Measurements from ENCODE around the gene MYLK3.

Gene MYLK3

DNA sequence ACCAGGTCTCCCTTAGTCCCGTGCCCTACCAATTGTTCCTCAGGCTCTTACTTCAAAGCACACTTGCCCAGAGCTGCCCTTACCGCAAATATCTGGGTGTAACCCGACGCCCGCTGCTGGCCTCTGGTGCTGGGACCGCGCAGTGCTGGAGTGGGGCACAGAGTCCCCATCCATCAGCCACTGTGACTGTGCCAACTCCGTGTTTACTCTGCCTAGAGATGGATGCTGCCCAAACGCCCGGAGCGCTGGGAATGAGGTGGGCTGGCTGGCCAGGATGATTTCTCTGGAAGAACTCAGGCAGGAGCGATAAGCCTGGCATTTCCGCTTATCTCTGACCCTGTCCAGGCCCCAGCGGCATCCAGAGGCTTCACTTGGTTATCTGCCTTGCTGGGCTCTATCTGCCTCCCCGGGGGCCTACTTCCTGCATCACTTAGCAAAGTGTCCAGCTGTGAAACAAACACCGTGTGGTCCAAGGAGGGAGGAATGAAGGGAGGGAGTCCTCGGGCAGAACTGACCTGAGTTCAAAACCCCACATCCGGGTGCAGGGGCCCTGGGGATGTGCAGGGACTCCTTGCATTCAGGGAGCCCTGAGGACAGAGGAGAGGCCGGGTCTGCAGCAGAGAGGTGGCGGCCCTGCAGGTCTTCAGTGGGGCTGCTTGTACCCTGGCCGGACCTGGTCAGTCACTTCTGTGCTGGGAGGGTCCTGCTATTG is 9.4 kb upstream of the MYLK3 start:
- no peak for DNase-seq

DNA sequence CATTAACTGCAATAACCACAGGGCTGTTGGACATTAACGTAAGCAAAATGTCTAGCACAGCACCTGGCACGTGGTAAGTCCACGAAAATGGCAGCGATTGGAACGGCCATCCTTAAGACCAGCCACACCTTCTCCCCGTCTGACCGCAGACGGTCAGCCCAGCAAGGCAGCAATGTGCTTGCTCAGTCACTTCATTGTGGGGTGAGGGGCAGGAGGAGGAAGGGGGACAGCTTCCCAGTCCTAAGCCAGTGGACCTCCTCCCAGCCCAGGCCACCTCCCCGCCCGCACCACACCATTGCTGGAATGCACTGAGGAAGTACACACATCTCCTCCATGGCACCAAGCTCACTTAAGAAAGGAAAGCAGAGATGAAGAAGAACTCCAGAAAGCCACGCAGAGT is 8.6 kb upstream of the MYLK3 start:
- no peak for DNase-seq

DNA sequence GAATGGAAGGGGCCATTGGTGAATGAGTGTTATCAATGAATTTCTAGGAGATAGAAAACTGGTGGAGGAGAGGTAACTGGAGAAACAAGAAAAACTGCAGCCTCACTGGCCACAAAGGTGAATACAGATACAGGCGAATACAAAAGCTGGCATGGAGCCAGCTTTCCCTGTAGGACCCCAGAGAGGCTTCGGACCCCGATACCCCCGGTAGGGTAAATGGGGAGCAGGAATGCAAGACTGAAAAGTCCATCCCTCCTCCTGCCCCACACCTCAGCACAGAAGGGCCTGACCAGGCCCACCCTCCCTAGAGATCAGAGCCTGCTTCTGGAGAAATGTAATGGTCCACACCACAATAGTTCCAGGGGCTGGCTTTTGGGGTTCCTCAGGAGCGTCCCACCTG is 4.9 kb upstream of the MYLK3 start:
- DNase-seq: no peak

DNA sequence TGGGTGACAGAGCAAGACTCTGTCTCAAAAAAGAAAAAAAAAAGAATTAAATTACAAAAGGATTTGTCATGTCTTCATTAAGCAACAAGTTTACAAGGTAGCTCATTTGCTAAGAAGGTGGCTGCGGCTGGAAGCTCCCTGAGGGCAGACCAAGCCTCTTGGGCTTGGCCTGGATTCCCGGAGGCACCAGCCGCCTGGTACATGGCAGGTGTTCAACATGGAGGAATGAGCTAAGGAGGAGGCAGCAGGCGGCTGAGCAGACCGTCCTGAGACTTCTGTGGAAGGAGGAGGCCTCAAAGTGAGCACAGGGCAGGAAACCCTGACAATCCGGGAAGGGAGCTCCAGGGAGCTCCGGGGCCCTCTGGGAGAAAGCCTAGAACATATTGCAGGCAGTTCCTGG is 3.2 kb upstream of the MYLK3 start:
- no peak for DNase-seq

DNA sequence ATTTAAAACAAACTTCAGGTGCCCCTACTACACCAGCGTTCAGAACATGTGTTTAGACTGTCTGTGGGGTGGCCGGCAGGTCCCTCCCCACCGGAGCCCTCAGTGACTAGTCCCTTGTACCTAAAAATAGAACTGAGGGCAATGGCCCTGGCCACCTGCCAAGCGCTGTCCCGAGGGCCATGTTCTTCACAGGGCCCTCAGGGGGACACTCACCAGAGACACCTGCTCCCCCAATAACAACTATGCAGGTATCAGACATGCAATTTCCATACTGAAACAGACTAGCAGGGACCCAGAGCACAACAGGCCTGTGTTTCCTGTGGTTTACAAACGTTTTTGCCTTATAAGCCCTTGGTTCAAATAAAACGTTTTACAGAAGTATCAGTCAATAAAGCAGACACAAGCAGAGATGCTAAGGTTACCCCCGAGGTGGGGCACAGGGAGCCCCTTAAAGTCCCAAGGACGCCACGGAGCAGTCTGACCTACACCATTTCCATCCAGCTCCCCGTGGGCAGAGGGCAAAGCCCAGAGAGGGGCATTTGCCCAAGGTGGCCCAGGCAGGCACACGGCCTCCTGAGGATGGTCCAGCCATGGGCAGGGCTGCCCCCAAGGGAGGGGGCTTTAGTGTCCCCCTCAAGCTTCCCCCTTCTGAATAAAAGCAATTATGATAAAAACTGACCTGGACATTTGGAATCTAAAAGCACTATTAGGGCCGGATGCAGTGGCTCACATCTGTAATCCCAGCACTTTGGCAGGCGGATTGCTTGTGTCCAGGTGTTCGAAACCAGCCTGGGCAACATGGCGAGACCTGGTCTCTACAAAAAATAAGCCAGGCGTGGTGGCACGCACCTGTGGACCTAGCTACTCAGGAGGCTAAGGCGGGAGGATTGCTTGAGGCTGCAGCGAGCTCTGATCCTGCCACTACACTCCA is 896 bp upstream of the MYLK3 start:
- no peak for DNase-seq

DNA sequence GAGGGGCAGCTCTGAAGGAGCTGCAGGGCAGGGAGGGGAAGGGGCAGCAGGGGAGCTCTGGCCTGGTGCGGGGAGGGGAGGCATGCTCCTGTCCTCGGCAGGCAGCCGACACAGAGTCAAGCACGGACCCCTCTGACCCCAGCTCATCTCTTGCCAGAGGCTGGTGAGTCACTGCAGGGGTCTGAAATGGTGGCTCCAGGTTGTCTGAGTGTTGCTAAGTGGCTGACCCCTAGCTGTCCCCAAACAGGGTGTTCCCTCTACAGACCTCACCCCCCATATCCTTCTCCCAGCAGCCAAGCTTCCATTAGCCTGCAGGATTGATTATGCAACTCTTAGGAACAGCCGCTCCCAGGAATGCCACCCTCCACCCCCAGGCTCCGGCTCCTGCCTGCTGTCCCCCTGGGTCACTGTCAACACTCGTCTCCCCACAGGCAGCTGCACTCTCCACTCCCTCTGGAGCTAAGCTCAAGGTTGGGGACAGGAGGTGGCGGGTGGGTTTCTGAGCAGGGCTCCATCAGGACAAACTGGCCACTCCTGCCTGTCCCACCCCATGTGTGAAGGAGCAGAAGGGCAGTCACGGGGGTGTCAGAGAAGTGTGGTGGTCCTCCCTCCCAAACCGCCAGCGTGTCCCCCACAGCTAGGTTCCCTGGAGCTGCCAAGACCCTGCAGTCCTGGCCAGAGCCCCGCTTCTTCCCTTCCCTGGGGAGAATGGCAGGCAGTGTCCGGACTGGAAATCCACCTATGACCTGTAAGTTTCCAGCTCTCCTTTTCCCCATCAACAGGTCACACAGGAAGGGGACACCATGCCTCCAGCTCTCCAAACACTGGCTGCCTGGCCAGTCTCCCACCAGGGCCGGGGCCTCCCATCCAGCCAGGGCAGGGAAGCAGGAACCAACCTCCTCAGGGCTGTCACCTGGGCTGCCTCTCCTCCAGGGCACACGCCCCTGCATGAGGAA is 1.0 kb downstream of the MYLK3 start:
- no peak for DNase-seq

DNA sequence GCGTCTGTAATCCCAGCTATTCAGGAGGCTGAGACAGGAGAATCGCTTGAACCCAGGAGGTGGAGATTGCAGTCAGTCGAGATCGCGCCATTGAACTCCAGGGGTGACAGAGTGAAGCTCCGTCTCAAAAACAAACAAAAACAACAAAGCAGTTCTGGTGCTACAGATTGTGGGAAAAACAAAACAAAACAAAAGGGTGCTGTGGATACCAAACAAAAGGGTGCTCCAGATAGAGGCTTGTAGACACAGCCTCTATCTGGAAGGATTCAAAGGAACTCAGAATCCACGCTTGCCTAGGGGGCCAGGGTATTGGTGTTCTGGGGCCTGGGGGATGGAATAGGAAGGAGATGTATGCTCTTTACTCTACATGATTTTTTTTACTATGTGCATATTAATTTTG is 2.5 kb downstream of the MYLK3 start:
- DNase-seq: no peak

DNA sequence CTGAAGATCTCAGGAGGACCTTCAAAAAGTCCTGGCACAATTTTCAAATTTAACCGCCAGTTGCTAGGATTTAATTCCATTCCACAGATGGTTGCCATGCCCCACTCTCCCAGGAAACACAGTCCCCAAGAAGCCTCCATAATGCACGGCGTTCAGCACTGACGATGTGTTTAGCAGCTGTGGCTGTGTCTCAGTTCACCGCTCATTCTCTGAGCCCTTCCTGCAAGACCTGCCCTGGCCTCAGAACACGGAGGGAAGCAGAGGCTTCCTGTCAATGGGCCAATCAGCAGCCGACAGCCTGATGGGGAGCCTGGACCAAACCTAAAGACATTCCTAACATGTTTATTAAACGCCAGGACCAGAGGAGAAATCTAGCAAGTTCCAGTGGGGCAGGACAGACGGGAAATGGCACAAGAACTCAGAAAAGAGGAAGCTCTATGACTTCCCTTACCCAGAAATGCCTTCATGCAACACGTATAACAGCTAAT is 4.9 kb downstream of the MYLK3 start:
- peak; percentile 56 for DNase-seq

DNA sequence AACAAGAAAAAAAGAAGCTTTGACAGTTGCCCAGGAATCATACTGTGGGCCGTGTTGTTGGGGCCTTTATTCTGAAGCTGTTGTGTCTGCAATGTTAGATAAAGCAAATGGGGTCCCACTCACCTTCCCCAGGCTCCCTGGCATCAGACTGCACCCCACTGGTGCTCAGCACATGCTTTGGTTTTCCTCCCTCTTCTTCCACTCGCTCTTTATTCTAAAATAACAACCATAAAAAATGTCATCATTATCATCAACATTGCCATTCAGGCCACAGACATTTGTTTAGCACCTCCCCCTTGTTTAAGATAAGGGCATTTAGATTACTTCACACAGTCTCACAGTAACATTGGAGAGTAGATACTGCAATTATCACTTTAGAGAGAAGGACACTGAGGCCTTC is 8.2 kb downstream of the MYLK3 start:
- DNase-seq: no peak

DNA sequence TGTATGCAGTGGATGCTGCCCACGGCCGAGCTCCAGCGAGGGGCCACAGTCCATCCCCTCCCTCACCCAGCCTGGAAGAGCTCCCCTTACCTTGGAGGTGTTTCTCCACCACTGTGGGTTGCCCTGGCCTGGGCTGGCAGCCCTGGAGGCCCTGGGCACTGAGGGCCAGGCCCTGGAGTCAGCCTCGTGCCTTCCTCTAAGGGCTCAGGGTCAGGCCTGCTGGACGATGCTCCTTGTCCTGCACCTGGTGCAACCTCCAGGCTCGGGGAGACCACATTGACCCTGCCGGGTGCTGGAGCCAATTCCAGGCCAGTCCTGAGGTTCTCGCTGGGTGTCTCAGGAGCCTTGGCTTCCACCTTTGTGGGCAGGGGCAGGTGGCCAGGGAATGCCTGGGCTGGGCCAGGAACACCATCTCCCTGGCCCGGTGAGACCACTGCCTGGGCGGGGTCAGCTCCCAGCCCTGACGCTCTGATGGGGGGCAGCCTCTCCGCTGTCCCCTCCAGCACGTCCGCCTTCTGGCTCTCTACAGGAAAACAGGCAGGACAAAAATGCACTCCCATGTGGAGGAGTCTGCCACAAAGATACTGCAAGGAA is 10.4 kb downstream of the MYLK3 start:
- DNase-seq: no peak

DNA sequence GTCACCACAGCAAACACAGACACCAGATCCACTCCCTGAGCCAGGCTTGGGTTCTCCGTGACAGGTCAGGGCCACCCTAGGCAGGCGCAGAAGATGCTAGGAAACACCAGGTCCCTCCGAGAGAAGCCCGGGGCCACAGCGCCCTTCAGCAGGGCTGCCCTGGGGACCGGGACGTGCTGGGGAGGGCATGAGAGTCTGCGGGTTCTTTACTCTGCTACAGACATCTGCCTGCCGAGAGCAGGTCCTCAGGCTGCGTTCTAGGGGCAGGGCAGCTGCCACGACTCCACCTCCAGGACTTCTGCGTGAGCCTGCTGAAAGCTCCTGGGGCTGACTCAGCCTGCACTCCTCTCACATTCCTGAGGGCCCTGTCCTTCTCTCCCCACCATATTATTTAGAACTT is 11.4 kb downstream of the MYLK3 start:
- no peak for DNase-seq

DNA sequence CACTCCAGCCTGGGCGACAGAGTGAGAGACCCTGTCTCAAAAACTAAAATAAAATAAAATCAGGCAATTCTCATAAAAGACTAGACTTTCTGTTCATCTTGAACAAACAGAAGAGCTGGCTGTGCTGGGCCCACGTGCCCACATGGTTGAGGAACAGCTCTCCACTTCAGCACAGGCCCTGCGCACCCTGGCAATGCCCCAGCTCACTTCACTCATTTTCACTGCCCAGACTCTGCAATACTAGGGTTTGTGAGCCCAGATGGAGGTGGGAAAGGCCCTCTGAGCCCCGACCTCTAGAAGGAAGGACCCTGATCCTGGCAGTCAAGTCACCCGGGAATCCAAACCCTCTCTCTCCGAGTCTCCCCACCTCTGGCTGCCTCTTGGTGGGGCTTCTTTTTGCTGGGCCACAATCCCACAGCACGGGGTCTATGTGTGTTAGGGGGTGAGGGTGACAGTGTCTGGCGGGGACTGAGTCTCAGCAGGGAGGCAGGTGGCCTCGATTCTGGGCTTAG is 14.8 kb downstream of the MYLK3 start:
- DNase-seq: no peak

DNA sequence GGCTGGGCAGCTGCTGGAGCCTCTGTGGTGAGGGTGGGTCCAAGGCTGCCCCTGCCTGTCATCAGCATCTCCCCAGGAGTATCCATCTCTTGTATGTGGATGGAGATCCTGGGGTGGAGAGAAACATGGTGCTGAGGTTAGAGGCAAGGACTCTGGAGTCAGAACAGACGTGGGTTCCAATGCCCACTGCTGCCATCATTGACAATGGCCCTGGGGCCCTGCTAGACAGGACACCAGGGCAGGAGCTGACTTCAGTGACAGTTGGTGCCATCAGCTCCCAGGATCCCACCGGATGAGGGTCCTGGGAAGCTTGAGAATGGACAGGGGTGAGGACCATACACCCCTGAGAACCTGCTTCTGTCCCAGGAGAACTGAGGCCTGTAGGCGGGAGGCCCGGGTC is 15.6 kb downstream of the MYLK3 start:
- DNase-seq: no peak

DNA sequence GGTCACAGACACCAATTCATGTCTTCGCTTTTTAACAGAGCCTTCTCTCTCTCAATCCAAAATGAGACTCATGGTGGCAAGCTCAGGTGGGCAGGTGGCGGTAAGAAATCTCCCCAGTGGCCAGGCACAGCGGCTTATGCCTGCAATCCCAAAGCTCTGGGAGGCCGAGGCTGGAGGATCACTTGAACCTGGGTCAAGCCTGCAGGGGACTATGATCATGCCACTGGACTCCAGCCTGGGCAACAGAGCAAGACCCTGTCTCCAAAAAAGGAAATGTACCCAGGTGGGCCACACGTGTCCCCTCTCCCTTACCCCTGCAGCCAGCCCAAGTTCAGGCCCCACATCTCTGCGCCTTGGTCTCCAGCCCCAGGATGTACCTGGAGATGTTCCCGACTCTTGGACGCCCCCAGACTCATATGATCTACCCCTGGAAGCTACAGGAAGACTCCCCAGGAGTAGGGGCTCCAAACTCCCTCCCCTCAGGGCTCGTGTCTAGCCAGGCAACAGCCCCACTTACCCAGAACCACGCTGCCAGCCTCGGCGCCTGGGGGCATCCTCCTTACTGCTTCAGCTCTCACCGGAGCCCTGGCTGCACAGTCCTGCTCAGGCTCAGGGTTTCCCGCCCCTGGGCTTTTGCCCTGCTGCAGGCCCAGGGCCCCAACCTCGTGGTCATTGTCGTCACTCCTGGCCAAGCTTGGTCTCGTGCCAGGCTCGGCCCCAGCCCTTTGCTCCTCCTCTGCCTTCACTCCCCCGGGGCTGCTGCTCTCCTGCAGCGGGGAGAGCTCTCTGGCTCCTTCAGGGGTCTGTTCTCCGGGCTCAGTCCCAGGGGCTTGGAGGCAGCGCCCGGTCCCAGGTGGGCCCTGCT is 16.2 kb downstream of the MYLK3 start:
- DNase-seq: no peak

DNA sequence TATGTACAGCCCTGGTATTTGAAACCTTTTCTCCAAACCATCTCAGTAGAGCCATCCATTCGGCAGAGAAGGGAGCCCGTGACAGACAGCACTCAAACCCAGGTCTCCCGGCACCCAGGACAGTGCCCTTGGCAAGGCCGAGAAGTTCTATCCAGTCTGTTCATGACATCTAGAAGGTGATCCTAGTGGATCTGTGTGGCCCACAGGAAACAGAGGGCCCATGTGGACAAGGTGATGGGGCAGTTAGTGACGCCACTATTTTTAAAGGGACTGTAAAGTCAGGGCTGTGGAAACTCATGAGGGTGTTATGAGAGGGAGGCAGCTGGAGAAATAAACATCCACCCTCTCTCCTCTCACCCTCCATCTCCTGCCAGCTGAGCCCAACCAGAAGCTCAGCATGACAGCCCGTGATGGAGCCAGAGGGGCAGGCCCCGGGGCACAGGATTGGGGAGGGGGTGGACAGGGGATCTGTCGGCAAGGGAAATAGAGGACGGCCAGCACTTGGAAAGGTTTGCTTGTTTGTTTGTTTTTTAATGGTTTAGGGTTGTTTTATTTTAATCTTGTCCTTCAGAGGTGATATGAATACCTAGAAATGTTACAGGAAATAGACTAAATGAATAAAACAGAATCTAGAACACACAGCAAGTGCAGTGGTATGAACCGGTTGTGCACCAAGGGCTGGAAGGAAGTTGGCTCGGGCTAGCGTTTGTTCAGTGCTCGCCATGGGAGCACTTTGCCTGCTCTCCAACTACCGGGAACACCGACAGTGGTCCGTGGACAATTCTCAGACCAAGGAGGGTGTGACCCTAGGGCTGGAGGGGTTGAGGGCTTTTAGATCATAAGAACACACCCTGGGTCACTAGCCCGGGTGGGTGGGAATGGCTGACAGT is 17.1 kb downstream of the MYLK3 start:
- DNase-seq: no peak

DNA sequence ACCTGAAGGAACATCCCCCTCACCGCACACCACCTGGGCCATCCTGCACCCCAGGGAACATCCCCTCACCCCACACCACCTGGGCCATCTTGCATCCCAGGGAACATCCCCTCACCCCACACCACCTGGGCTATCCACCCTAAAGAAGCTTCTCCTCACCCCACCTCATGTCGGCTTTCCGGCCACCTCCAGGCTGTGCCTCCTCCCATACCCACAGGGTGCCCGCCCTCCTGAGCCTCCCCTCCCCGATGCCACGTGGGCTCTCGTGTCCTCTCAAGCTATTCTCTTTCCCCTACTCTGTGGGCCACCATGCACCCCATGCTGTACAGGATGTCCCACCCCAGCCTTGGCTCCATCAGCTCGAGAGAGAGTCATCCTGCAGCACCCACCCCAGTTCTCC is 18.0 kb downstream of the MYLK3 start:
- no peak for DNase-seq

DNA sequence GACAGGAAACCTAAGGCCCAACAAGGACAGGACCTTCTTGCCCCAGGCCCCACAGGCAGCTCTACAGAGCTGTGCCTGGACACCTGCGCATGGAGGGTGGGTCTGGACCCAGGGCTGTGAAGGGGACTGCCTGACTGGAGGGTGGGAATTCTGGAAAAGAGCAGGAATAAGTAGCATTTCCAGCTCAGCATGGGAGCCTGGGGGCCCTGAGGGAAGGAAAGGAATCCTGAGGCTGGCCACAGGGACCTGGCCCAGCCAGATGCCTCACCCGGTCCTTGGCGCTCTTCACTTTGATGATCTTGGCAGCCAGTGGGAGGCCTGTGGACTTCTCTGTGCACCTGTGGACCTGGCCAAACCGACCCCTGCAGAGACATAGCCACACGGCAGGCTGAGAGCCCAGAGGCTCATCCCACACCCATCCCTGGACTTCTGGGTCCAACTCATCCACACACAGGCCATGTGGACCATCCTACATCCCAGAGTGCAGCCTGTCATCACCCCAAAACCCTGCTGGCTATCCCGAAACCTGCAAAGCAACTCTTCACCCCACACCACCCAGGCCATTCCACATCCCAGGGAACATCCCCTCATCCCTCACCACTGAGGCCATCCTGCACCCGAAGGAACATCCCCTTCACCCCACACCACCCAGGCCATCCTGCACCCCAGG is 18.7 kb downstream of the MYLK3 start:
- no peak for DNase-seq

DNA sequence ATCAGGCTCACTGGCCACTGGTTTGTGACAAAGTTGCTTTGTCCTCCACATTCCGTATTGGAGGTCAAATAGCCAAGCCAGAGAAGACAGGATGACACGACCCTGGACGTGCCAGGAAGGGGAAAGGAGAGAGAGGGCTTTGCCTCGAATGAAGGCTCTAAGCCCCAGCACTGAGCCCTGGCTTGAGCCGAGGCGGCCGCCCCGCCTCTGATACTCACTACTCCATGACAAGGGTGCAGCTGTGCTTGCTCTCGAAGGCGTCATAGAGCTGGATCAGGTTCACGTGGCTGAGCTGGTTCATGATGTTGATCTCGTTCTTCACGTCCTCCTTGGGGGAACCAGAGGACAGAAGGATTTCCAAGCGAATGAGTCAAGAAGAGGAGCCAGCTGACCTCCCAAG is 19.3 kb downstream of the MYLK3 start:
- DNase-seq: no peak

DNA sequence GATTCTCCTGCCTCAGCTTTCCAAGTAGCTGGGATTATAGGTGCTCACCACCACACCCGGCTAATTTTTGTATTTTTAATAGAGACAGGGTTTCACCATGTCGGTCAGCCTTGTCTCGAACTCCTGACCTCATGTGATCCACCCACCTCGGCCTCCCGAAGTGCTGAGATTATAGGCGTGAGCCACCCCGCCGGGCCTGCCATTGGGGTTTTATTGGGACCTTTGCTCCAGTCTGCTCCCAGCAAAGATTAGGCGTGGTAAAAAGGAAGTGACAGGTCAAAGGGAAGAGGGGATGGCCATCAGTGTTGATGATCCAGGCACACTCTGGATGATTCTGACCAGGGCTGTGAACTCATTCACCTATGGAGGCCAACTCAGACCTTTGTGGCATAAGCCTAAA is 20.5 kb downstream of the MYLK3 start:
- no peak for DNase-seq

All from fibroblast of skin of abdomen (primary cell).